Femur (tissue), 1 donor: Measurements from ENCODE around the gene METTL21C.

ENCODE experiments used
- DNase-seq: peaks from one replicate; pipeline ENCODE4 v3.0.0-alpha.2; 2017

The METTL21C gene

DNA sequence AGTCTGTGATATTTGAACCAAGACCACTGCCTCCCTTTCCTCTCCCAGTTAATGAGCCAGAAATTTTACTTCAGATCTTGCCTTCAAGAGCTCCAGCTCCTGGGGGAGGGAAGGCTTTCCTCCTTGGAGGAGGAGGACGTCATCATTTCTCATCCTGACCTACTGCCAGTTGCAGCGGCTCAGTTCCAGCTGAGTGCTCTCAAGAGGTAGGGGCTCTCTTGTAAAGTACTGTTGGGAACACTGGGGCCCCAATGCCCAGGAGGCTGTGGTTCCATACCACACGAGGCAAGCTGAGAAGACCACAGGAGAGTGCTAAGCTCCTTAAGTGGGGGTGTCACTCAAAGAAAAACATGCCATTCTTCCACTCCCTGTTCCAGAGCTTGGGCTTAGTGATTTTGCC lies 36.2 kb downstream of the METTL21C start:
- DNase-seq = no peak

DNA sequence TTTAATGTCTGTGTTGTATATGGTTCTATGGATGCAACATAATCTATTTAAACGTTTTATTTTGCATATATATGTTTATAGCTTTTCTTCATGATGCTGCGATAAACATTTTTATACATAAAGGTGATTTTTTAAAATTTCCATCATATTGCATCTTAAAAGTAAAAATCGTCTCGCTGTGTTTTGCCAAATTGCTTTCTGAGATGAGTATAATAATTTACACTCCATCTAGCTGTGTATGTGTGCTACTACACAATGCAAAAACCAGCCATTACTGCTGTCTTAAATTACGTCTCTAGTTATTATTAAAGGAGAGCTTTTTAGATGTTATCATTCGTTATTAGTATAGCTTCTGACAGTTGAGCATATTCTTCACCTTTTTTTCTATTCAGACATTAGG lies 37.2 kb downstream of the METTL21C start:
- DNase-seq = no peak

DNA sequence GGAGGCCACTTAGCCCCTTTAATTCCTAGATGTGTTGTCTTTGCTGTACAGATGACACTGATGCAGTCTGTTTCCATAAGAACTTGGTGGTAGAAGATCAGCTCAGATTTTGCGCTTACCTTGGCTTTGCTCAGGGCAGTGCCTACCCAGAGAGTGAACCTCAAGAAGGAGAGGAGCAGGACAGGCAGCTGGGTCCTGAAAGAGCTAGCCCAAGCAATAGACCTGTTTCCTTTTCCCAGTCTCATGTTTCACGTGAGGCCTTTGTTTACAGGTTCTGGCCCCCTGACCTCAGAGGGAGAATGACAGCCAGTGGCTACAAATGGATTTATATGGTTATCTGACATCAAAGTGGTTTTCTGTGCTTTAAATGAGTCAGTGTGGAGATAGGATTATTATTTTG lies 40.1 kb downstream of the METTL21C start:
- DNase-seq = no peak

DNA sequence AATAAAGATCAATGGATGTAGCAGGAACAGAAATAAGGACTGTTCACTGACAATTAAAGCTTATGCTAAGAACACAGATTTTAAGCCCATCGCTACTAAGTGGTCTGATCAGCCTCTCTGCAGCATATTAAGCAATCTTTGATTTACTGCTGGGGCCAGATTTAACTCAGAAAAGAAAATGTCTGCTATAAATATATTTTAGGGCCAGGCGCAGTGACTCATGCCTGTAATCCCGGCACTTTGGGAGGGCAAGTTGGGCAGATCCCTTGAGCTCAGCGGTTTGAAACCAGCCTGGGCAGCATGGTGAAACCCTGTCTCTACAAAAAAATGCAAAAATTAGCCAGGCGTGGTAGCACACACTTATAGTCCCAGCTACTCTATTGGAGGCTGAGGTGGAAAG lies 43.0 kb downstream of the METTL21C start:
- DNase-seq = no peak

GRCh38 chr13:102651392-102651791 lies 43.5 kb downstream of the METTL21C start:
- DNase-seq = no peak

DNA sequence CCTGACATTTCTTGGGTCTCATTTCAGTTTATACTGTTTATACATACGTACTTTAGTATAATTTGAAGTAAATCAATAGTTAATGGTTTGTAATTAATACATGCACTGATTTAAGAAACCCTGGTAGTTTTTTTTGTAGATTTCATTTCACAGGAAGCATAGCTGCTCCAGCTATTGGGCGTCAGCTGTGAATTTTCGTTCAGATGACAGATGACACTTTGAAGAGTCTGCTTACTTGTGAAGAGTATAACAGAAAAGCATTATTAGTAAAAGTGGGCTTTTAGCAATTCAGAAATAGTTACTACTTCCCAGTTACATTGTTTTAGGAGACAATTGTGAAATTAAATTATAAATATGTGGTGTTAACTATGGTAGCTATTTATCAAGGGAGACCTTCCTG lies 44.4 kb downstream of the METTL21C start:
- no peak for DNase-seq

- no peak for DNase-seq
These were observed 46.8 kb downstream of the METTL21C start for GRCh38 chr13:102648046-102648445.

DNA sequence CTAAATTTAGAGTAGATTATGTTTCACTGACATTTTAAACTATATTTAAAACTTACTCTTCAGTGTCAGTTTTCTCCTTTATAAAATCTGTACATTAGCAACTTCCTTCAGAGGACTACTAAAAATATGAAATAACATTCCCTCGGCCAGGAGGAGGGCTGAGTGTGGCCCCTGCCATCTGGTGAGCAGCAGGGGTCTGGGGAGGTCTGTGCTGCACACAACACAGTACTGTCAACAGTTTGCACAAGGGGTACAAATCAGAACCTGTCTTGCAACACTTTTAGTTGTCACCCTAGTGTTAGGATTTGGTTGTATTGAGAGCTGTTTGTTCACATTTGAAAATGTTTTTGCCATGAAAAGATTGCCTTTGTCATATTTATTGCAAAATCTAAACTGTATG lies 49.1 kb downstream of the METTL21C start:
- no peak for DNase-seq

DNA sequence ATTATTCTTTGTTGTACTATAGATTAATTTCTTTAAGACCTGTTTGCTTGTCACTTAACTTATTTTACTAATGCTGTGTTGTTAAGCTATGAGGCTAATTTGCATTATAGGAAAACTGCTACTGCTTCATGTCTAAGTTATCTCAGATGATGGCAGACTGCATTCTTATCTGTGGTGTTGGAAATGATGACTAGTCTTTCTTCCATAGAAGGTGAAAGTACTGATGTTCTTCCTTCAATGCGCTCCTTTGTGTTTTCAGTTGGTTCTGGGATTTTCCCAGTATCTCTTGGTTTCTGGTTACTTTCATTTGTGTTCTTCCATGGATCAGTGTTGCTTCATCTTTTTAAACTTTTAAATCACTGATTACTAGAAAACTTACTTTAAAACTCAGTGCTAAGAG lies 51.2 kb downstream of the METTL21C start:
- no peak for DNase-seq

DNA sequence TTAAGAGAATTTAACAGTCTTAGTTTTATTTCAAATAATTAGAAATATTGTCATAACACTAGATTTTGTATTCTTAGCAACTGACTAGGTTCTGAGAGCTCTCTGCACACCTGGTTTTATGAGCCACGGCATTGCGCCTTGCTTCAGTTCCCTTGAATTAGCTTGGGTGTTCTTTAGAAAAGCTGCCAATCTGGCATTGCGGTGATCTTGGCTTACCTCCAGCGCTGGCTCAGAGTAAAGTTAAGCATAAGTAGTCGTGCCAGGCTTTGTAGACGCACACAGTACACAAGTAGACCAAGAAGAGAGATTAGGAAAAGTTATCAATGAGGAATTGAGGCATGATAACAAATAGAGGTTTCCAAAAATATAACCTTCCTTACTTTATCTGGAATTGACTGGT lies 52.4 kb downstream of the METTL21C start:
- no peak for DNase-seq

GRCh38 chr13:102642029-102642428 lies 52.8 kb downstream of the METTL21C start:
- no peak for DNase-seq

GRCh38 chr13:102638741-102639140 lies 56.1 kb downstream of the METTL21C start:
- no peak for DNase-seq
